ENCODE data around the gene RRP9. TPM values are rescaled to one million over a fixed set of nuclear protein-coding genes. Genes with fewer than 3 reads are reported as not detected.
"Not testable (repeated sequence)": the region's sequence is repeated elsewhere in the genome, so short reads cannot be mapped to it uniquely, and the experiment has no call there.

RRP9 gene
- total RNA-seq: 32.3 TPM

- peak; percentile 99 to 100 (median 100) for DNase-seq (ENCODE audit: low read depth in 2 of 3, low spot score in 2 of 3)
Measured at GRCh38 chr3:51941798-51942602, at the start of gene RRP9, which contains the start of gene PARP3. RRP9 (minus strand) TSS chr3:51941904; CDS start chr3:51941867, 37 bp downstream. PARP3 (plus strand) TSS chr3:51942363; CDS start chr3:51943356, 993 bp downstream.

- not testable (repeated sequence) for DNase-seq (ENCODE audit: low read depth in 2 of 3, low spot score in 2 of 3)
Measured at GRCh38 chr3:51990501-51990971, 48.8 kb upstream of the RRP9 start.

- no peak for DNase-seq (ENCODE audit: low read depth in 2 of 3, low spot score in 2 of 3)
Measured at GRCh38 chr3:51988286-51989146, 46.8 kb upstream of the RRP9 start.

- DNase-seq (ENCODE audit: low read depth in 2 of 3, low spot score in 2 of 3): no peak
Measured at GRCh38 chr3:51987568-51987967, 45.9 kb upstream of the RRP9 start.

GRCh38 chr3:51986010-51986947, 44.6 kb upstream of the RRP9 start:
- DNase-seq (ENCODE audit: low read depth in 2 of 3, low spot score in 2 of 3): no peak

GRCh38 chr3:51985063-51985462, 43.4 kb upstream of the RRP9 start:
- no peak for DNase-seq (ENCODE audit: low read depth in 2 of 3, low spot score in 2 of 3)

GRCh38 chr3:51984269-51984647, 42.6 kb upstream of the RRP9 start:
- no peak for DNase-seq (ENCODE audit: low read depth in 2 of 3, low spot score in 2 of 3)

GRCh38 chr3:51983578-51984268, 42.0 kb upstream of the RRP9 start:
- DNase-seq (ENCODE audit: low read depth in 2 of 3, low spot score in 2 of 3): no peak

GRCh38 chr3:51982838-51983577, 41.3 kb upstream of the RRP9 start, which contains the start of gene ACY1:
ACY1 (plus strand) TSS chr3:51983535; CDS start chr3:51984065, 530 bp downstream.
- DNase-seq (ENCODE audit: low read depth in 2 of 3, low spot score in 2 of 3): peak in 2 of 3 donors; percentile 73 to 77

- peak in 2 of 3 donors; percentile 48 to 53 for DNase-seq (ENCODE audit: low read depth in 2 of 3, low spot score in 2 of 3)
Measured at GRCh38 chr3:51982352-51982837, 40.7 kb upstream of the RRP9 start.

- no peak for DNase-seq (ENCODE audit: low read depth in 2 of 3, low spot score in 2 of 3)
Measured at GRCh38 chr3:51980253-51980652, 38.5 kb upstream of the RRP9 start.

- DNase-seq (ENCODE audit: low read depth in 2 of 3, low spot score in 2 of 3): no peak
Measured at GRCh38 chr3:51978143-51978502, 36.4 kb upstream of the RRP9 start.

GRCh38 chr3:51977446-51978142, 35.9 kb upstream of the RRP9 start:
- peak in 1 of 3 donors; percentile 22 for DNase-seq (ENCODE audit: low read depth in 2 of 3, low spot score in 2 of 3)

- DNase-seq (ENCODE audit: low read depth in 2 of 3, low spot score in 2 of 3): peak in 2 of 3 donors; percentile 56 to 64
Measured at GRCh38 chr3:51975852-51976549, 34.3 kb upstream of the RRP9 start.

- DNase-seq (ENCODE audit: low read depth in 2 of 3, low spot score in 2 of 3): peak; percentile 52 to 62 (median 56)
Measured at GRCh38 chr3:51974963-51975851, 33.5 kb upstream of the RRP9 start, which contains the start of gene ABHD14A. ABHD14A (plus strand) TSS chr3:51975064; CDS start chr3:51975136, 72 bp downstream.

- no peak for DNase-seq (ENCODE audit: low read depth in 2 of 3, low spot score in 2 of 3)
Measured at GRCh38 chr3:51974277-51974962, 32.7 kb upstream of the RRP9 start.
